ENCODE data around the gene ARMH4.

- peak; percentile 61 for TF ChIP-seq POLR2AphosphoS5 (IDR thresholded peaks at IDR 0.05)
- no peak for TF ChIP-seq TAF1 (IDR thresholded peaks at IDR 0.05; ENCODE audit: low read depth)
- no peak for TF ChIP-seq CTCF (IDR thresholded peaks at IDR 0.05; ENCODE audit: poor library complexity, severe bottlenecking)
- TF ChIP-seq RAD21 (conservative IDR thresholded peaks at IDR 0.05) = no peak
- no peak for TF ChIP-seq SMC3 (conservative IDR thresholded peaks at IDR 0.05; ENCODE audit: poor library complexity)
- TF ChIP-seq, protein P1, sequence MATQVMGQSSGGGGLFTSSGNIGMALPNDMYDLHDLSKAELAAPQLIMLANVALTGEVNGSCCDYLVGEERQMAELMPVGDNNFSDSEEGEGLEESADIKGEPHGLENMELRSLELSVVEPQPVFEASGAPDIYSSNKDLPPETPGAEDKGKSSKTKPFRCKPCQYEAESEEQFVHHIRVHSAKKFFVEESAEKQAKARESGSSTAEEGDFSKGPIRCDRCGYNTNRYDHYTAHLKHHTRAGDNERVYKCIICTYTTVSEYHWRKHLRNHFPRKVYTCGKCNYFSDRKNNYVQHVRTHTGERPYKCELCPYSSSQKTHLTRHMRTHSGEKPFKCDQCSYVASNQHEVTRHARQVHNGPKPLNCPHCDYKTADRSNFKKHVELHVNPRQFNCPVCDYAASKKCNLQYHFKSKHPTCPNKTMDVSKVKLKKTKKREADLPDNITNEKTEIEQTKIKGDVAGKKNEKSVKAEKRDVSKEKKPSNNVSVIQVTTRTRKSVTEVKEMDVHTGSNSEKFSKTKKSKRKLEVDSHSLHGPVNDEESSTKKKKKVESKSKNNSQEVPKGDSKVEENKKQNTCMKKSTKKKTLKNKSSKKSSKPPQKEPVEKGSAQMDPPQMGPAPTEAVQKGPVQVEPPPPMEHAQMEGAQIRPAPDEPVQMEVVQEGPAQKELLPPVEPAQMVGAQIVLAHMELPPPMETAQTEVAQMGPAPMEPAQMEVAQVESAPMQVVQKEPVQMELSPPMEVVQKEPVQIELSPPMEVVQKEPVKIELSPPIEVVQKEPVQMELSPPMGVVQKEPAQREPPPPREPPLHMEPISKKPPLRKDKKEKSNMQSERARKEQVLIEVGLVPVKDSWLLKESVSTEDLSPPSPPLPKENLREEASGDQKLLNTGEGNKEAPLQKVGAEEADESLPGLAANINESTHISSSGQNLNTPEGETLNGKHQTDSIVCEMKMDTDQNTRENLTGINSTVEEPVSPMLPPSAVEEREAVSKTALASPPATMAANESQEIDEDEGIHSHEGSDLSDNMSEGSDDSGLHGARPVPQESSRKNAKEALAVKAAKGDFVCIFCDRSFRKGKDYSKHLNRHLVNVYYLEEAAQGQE (IDR thresholded peaks at IDR 0.05; ENCODE audit: borderline replicate concordance) = peak; percentile 30
- TF ChIP-seq EP300 (conservative IDR thresholded peaks at IDR 0.05; ENCODE audit: poor library complexity, severe bottlenecking) = peak; percentile 91
- no peak for TF ChIP-seq EZH2 (IDR thresholded peaks at IDR 0.05; ENCODE audit: borderline replicate concordance, insufficient read depth, low read length, poor library complexity, severe bottlenecking)
- peak; percentile 12 for TF ChIP-seq MXI1 (conservative IDR thresholded peaks at IDR 0.05; ENCODE audit: poor library complexity, severe bottlenecking)
Observed at GRCh38 chr14:58128416-58128815, 23.6 kb downstream of the ARMH4 start.

Data from neural cell (in vitro differentiated cells).